ENCODE measurements around the gene NFIX. TPM values are rescaled to one million over a fixed set of nuclear protein-coding genes. Genes with fewer than 3 reads are reported as not detected.
A peak's percentile ranks its signal among the peaks of the same experiment; 100 is the strongest.

The NFIX gene
- total and polyA plus RNA-seq, 2 of the 13 experiments (the other 11 are each of a cell fraction or from before 2014, with no cell fraction given) = 3.4 to 5.4 TPM

DNA sequence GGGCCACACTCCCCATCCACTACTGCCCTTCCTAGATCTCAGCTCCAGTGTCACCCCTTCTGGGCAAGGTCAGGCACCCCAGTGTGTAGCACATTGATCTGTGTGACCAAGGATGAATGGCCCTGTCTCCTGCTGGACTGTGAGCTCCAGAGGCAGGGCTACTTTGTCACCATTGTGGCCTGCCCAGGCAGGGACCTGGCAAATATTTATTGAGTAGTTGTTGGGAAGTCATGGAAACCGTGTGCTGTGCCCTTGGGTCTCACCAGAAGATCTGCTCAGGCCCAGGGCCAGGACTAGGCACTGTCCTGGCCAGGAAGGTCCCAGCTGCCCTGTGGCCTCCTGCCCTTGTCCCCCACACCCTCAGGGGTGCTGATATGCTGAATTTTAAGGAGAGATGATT lies 133.3 kb downstream of the NFIX start (continued):
- TF ChIP-seq ASH2L (IDR thresholded peaks at IDR 0.05; ENCODE audit: insufficient read length, low read depth, low read length) (peak; percentile 57), NFKB2 (CRISPR knock-in tag; IDR thresholded peaks at IDR 0.05; ENCODE audit: borderline replicate concordance) (no peak), GZF1 (CRISPR knock-in tag; IDR thresholded peaks at IDR 0.05) (no peak), TCF12 (IDR thresholded peaks at IDR 0.05) (no peak), TCF12 (CRISPR knock-in tag; IDR thresholded peaks at IDR 0.05) (no peak), ZFP36 (IDR thresholded peaks at IDR 0.05; ENCODE audit: borderline replicate concordance, low read depth, low read length, partially characterized antibody) (no peak), MEIS2 (CRISPR knock-in tag; IDR thresholded peaks at IDR 0.05) (0 out of 2 replicates have a peak, but pooled peaks have one; percentile 29), ZNF746 (CRISPR knock-in tag; IDR thresholded peaks at IDR 0.05) (no peak), TCF7L2 (IDR thresholded peaks at IDR 0.05; ENCODE audit: low read depth, low read length) (no peak), ZNF121 (CRISPR knock-in tag; IDR thresholded peaks at IDR 0.05) (peak; percentile 52; the same call in 1 of the 2 replicates)
- TF ChIP-seq, protein P1, sequence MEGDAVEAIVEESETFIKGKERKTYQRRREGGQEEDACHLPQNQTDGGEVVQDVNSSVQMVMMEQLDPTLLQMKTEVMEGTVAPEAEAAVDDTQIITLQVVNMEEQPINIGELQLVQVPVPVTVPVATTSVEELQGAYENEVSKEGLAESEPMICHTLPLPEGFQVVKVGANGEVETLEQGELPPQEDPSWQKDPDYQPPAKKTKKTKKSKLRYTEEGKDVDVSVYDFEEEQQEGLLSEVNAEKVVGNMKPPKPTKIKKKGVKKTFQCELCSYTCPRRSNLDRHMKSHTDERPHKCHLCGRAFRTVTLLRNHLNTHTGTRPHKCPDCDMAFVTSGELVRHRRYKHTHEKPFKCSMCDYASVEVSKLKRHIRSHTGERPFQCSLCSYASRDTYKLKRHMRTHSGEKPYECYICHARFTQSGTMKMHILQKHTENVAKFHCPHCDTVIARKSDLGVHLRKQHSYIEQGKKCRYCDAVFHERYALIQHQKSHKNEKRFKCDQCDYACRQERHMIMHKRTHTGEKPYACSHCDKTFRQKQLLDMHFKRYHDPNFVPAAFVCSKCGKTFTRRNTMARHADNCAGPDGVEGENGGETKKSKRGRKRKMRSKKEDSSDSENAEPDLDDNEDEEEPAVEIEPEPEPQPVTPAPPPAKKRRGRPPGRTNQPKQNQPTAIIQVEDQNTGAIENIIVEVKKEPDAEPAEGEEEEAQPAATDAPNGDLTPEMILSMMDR (CRISPR knock-in tag; IDR thresholded peaks at IDR 0.05) = 0 out of 2 replicates have a peak, but pooled peaks have one; percentile 20
- TF ChIP-seq, protein P2, sequence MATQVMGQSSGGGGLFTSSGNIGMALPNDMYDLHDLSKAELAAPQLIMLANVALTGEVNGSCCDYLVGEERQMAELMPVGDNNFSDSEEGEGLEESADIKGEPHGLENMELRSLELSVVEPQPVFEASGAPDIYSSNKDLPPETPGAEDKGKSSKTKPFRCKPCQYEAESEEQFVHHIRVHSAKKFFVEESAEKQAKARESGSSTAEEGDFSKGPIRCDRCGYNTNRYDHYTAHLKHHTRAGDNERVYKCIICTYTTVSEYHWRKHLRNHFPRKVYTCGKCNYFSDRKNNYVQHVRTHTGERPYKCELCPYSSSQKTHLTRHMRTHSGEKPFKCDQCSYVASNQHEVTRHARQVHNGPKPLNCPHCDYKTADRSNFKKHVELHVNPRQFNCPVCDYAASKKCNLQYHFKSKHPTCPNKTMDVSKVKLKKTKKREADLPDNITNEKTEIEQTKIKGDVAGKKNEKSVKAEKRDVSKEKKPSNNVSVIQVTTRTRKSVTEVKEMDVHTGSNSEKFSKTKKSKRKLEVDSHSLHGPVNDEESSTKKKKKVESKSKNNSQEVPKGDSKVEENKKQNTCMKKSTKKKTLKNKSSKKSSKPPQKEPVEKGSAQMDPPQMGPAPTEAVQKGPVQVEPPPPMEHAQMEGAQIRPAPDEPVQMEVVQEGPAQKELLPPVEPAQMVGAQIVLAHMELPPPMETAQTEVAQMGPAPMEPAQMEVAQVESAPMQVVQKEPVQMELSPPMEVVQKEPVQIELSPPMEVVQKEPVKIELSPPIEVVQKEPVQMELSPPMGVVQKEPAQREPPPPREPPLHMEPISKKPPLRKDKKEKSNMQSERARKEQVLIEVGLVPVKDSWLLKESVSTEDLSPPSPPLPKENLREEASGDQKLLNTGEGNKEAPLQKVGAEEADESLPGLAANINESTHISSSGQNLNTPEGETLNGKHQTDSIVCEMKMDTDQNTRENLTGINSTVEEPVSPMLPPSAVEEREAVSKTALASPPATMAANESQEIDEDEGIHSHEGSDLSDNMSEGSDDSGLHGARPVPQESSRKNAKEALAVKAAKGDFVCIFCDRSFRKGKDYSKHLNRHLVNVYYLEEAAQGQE (IDR thresholded peaks at IDR 0.05; ENCODE audit: borderline replicate concordance in 1 of 2, low read depth in 1 of 2, low read length in 2 of 2) = no peak
- TF ChIP-seq, protein P3, sequence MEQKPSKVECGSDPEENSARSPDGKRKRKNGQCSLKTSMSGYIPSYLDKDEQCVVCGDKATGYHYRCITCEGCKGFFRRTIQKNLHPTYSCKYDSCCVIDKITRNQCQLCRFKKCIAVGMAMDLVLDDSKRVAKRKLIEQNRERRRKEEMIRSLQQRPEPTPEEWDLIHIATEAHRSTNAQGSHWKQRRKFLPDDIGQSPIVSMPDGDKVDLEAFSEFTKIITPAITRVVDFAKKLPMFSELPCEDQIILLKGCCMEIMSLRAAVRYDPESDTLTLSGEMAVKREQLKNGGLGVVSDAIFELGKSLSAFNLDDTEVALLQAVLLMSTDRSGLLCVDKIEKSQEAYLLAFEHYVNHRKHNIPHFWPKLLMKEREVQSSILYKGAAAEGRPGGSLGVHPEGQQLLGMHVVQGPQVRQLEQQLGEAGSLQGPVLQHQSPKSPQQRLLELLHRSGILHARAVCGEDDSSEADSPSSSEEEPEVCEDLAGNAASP (CRISPR knock-in tag; IDR thresholded peaks at IDR 0.05; ENCODE audit: borderline replicate concordance) = peak; percentile 70; the same call in 1 of the 2 replicates
- TF ChIP-seq, protein P4, sequence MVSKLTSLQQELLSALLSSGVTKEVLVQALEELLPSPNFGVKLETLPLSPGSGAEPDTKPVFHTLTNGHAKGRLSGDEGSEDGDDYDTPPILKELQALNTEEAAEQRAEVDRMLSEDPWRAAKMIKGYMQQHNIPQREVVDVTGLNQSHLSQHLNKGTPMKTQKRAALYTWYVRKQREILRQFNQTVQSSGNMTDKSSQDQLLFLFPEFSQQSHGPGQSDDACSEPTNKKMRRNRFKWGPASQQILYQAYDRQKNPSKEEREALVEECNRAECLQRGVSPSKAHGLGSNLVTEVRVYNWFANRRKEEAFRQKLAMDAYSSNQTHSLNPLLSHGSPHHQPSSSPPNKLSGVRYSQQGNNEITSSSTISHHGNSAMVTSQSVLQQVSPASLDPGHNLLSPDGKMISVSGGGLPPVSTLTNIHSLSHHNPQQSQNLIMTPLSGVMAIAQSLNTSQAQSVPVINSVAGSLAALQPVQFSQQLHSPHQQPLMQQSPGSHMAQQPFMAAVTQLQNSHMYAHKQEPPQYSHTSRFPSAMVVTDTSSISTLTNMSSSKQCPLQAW (CRISPR knock-in tag; IDR thresholded peaks at IDR 0.05) = no peak
- TF ChIP-seq, protein P5, sequence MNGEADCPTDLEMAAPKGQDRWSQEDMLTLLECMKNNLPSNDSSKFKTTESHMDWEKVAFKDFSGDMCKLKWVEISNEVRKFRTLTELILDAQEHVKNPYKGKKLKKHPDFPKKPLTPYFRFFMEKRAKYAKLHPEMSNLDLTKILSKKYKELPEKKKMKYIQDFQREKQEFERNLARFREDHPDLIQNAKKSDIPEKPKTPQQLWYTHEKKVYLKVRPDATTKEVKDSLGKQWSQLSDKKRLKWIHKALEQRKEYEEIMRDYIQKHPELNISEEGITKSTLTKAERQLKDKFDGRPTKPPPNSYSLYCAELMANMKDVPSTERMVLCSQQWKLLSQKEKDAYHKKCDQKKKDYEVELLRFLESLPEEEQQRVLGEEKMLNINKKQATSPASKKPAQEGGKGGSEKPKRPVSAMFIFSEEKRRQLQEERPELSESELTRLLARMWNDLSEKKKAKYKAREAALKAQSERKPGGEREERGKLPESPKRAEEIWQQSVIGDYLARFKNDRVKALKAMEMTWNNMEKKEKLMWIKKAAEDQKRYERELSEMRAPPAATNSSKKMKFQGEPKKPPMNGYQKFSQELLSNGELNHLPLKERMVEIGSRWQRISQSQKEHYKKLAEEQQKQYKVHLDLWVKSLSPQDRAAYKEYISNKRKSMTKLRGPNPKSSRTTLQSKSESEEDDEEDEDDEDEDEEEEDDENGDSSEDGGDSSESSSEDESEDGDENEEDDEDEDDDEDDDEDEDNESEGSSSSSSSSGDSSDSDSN (CRISPR knock-in tag; IDR thresholded peaks at IDR 0.05) = peak; percentile 55
- TF ChIP-seq, protein P6, sequence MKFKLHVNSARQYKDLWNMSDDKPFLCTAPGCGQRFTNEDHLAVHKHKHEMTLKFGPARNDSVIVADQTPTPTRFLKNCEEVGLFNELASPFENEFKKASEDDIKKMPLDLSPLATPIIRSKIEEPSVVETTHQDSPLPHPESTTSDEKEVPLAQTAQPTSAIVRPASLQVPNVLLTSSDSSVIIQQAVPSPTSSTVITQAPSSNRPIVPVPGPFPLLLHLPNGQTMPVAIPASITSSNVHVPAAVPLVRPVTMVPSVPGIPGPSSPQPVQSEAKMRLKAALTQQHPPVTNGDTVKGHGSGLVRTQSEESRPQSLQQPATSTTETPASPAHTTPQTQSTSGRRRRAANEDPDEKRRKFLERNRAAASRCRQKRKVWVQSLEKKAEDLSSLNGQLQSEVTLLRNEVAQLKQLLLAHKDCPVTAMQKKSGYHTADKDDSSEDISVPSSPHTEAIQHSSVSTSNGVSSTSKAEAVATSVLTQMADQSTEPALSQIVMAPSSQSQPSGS (CRISPR knock-in tag; IDR thresholded peaks at IDR 0.05) = no peak
